Progenitor cell of endocrine pancreas (in vitro differentiated cells): Measurements from ENCODE around the gene ELF4. TPM values are rescaled to one million over a fixed set of nuclear protein-coding genes. Genes with fewer than 3 reads are reported as not detected.

Experiments
- DNase-seq: peaks from one replicate; pipeline ENCODE4 v3.0.0; 2021; ENCODE audit warnings: low spot score; ENCODE audit not compliant: unreplicated experiment
- H3K27ac Mint-ChIP-seq: 2 replicates; pipeline ENCODE4 v1.8.0; 2021; ENCODE audit warnings: mild to moderate bottlenecking, moderate library complexity, mixed read lengths
- H3K27me3 Mint-ChIP-seq: 2 replicates; pipeline ENCODE4 v1.8.0; 2021; ENCODE audit warnings: mixed read lengths
- H3K36me3 Mint-ChIP-seq: 2 replicates; pipeline ENCODE4 v1.8.0; 2022; ENCODE audit warnings: mixed read lengths; ENCODE audit not compliant: insufficient read depth
- H3K4me1 Mint-ChIP-seq: 2 replicates; pipeline ENCODE4 v1.8.0; 2021; ENCODE audit warnings: low read depth, mixed read lengths
- H3K4me3 Mint-ChIP-seq: 2 replicates; pipeline ENCODE4 v1.8.0; 2021; ENCODE audit warnings: low read depth, mild to moderate bottlenecking, moderate library complexity, mixed read lengths
- H3K9me3 Mint-ChIP-seq: 2 replicates; pipeline ENCODE4 v1.8.0; 2021; ENCODE audit warnings: low read depth, mixed read lengths
- CTCF ChIP-seq: fragments of 200-600 bp; sonication (generic); IDR thresholded peaks from one replicate; pipeline ENCODE4 v1.5.0; 2021; ENCODE audit warnings: antibody characterized with exemption, mild to moderate bottlenecking; ENCODE audit not compliant: unreplicated experiment
- total RNA-seq: library from RNA; stranded (reverse); gene quantifications from 2 replicates; pipeline ENCODE4 v1.2.1, GENCODE V29; 2021

Gene ELF4
- total RNA-seq, 1 donor from 2014 or later: 4.8 TPM

DNA sequence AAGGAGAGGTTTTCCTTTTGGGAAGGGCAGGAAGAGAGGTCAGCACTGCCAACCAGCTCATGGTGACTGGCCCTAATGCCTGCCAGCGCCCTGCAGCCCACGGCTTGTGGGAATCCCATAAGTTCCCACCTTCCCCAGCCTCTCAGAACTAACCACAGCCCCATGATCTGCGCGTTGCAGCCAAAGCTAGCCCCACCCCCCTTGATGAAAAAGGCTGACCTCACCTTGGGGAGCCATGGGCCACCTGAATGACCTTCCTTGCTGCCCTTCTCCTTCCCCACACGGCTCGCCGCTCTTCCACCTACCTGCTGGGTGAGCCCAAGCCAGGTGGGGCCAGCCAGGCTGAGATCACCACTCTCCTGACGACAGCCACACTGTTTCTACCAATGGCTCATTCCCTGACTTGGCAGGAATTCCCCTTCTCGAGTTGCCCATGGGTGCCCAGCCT is 3.9 kb upstream of the ELF4 start:
- Mint-ChIP-seq H3K4me3 (no peak overlapping the region), H3K36me3 (no peaks in the 10 kb centered on the region), H3K27me3 (peaks cover 28% of the 10 kb centered on the region), H3K4me1 (peaks cover 4% of the 10 kb centered on the region), H3K27ac (no peak overlapping the region), H3K9me3 (peaks cover 3% of the 10 kb centered on the region)
- DNase-seq: no peak
- no peak for TF ChIP-seq CTCF

- Mint-ChIP-seq H3K9me3 (no peaks in the 10 kb centered on the region), H3K4me3 (peak overlapping the region; percentile 44), H3K4me1 (peaks cover 8% of the 10 kb centered on the region), H3K36me3 (no peaks in the 10 kb centered on the region), H3K27ac (no peak overlapping the region), H3K27me3 (peaks cover 23% of the 10 kb centered on the region)
- no peak for DNase-seq
- no peak for TF ChIP-seq CTCF
These were observed 1.2 kb upstream of the ELF4 start for GRCh38 chrX:130111220-130112154.

- Mint-ChIP-seq H3K4me3 (peak overlapping the region; percentile 64), H3K27me3 (peaks cover 20% of the 10 kb centered on the region), H3K27ac (peak overlapping the region; percentile 26), H3K9me3 (no peaks in the 10 kb centered on the region), H3K36me3 (no peaks in the 10 kb centered on the region), H3K4me1 (peaks cover 13% of the 10 kb centered on the region)
- TF ChIP-seq CTCF: no peak
- no peak for DNase-seq
These were observed 593 bp downstream of the ELF4 start for GRCh38 chrX:130109429-130110378.

- no peaks in the 10 kb centered on the region for H3K36me3 Mint-ChIP-seq
- H3K27ac Mint-ChIP-seq: peak overlapping the region; percentile 52
- peaks cover 13% of the 10 kb centered on the region for H3K4me1 Mint-ChIP-seq
- no peak for DNase-seq
- peak overlapping the region; percentile 64 for H3K4me3 Mint-ChIP-seq
- no peak for TF ChIP-seq CTCF
- H3K27me3 Mint-ChIP-seq: peaks cover 11% of the 10 kb centered on the region
- H3K9me3 Mint-ChIP-seq: peaks cover 4% of the 10 kb centered on the region
These were observed 1.5 kb downstream of the ELF4 start for GRCh38 chrX:130108647-130109428.
